GM19455 (cell line): ENCODE data around the gene SLC9C2.
"Not testable (repeated sequence)": the region's sequence is repeated elsewhere in the genome, so short reads cannot be mapped to it uniquely, and the experiment has no call there.

Experiments
- ATAC-seq: cut with Tn5 transposase; IDR thresholded peaks from one replicate; pipeline ENCODE4 v1.9.1; 2021; ENCODE audit not compliant: unreplicated experiment

Gene SLC9C2

DNA sequence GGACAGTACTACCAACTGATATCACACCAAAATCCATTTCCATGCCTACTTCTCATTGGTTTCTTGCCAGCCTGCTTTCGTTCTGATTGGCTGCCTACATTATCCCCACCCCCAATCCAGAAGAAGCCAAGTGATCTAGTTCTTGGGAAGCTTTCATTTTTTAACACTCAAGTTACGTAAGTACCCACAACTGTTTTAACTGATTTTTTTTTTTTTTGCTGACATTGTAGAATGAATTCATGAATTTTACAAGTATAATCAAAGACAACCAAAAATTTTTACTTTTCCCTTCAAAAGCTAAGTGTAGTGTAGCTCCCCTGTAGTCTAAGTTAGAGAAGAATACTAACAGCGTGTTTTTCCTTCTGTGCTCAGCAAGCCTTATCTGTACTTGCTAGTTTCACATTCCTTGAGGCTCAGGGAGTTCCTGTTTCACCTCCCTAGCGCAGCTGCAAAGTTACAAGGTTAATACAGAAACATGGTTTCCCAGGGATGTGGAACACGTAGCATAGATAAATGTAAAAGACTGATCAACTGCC lies at the start of gene SLC9C2:
TSS of gene SLC9C2 (minus strand) at position 17 of the 536 bp plus-strand sequence. CDS start 1,296 bp downstream, outside the sequence.
- no peak for ATAC-seq

GRCh38 chr1:173648880-173649605 lies 46.2 kb upstream of the SLC9C2 start:
- ATAC-seq, result no peak

GRCh38 chr1:173646656-173647055 lies 43.8 kb upstream of the SLC9C2 start:
- no peak for ATAC-seq

DNA sequence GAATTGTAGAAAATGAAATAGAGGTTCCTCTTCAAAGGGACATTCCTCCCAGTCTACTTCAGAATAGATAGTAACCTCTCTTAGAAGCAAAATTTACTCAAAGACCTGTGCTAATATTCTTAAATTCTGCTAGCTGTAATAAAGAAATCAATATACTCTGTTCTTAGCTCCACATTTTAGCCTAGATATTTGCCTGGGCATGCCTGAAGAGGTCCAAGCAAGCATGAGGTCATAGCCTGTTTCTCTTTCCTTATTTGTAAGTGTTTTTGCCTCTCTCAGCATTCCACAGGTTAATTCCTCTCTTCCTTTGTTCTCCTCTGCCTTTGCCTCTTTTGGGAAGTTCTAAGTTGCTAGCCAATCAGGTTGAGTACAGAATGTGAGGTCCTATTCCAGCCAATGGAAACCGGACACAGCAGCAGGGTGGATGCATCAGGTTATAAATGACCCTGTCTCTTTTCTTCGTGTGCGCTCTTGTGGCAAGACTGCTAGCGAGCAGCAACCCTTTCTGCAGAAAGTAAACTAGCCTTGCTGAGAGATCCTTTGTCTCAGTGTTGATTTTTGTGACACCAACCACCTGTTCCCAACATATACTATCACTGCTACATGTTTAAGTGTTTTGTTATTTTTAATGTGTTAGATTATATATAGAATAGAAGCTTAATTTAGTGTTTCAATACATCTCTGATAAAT lies 39.7 kb upstream of the SLC9C2 start:
- not testable (repeated sequence) for ATAC-seq

- ATAC-seq, result no peak
Observed at GRCh38 chr1:173639102-173639501, 36.2 kb upstream of the SLC9C2 start.

GRCh38 chr1:173638043-173639021 lies 35.5 kb upstream of the SLC9C2 start:
- no peak for ATAC-seq

- not testable (repeated sequence) for ATAC-seq
Observed at GRCh38 chr1:173637236-173638042, 34.6 kb upstream of the SLC9C2 start.

DNA sequence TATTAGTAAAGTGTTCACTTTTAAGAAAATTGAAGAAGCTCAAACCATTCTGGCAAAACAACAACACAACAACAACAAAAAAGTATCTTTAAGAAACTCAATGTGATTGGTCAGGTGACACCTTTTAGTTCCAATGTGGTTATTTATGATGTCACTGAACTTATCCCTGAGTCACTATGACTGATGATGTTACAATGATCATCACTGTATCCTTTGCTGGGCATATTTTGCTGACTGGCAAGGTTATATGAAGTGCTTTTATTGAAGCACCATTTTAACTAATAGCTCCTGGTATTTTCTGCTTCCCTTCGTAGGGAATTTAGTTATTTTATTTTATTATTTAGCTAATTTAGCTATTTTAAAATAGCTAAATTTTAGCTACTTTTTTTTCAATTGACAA lies 32.2 kb upstream of the SLC9C2 start, which contains the start of gene TEX50:
TSS of gene TEX50 (plus strand) at position 223 of the 400 bp plus-strand sequence. CDS start 184 bp downstream, outside the sequence.
- ATAC-seq, result no peak

GRCh38 chr1:173628888-173629287 lies 26.0 kb upstream of the SLC9C2 start:
- ATAC-seq, result no peak

GRCh38 chr1:173627269-173627668 lies 24.4 kb upstream of the SLC9C2 start:
- no peak for ATAC-seq

DNA sequence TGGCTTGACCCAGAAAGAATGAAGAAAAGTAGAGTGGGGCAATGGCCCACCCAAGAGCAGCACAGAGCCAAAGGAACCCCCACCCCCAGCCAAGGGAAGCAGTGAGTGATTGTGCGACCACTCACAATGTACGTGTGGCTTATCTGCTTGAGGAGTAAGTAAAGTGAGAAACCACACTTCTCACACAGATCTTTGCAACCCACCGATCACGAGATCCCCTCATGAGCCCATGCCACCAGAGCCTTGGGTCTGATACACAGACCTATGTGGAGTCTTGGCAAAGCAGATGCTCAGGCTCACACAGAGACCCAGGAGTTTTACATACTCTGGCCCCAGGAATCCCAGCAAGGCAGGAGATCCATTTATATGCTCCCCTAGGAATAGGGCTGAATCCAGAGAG lies 14.0 kb upstream of the SLC9C2 start:
- ATAC-seq, result no peak

- not testable (repeated sequence) for ATAC-seq
Observed at GRCh38 chr1:173613086-173613485, 10.2 kb upstream of the SLC9C2 start.

DNA sequence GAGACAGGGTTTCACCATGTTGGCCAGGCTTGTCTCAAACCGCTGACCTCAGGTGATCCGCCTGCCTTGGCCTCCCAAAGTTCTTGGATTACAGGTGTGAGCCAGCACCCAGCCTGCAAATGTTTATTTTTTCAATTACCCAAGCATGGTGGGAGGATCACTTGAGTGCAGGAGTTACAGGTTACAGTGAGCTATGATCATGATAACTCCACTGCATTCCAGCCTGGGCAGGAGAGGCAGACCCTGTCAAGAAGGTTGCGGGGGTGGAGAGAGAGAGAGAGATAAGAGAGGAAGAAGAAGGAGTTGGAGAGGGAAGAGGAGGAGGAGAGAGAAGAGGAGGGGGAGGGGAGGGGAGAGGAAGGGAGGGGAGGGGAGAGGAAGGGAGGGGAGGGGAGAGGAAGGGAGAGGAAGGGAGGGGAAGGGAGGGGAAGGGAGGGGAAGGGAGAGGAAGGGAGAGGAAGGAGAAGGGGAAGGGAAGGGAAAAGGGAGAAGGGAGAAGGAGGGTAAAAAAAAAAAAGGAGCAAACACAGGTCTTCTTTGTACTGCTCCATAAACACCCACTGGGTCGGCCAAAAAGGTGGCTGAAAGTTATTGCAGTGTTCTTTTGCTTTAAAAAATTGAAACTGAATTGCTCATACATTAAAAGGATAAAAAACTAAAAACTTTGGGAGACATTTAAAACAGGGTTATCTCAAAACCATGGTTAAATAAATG lies 5.8 kb upstream of the SLC9C2 start:
- no peak for ATAC-seq

GRCh38 chr1:173601588-173601987 lies 1.3 kb downstream of the SLC9C2 start:
- ATAC-seq, result no peak

DNA sequence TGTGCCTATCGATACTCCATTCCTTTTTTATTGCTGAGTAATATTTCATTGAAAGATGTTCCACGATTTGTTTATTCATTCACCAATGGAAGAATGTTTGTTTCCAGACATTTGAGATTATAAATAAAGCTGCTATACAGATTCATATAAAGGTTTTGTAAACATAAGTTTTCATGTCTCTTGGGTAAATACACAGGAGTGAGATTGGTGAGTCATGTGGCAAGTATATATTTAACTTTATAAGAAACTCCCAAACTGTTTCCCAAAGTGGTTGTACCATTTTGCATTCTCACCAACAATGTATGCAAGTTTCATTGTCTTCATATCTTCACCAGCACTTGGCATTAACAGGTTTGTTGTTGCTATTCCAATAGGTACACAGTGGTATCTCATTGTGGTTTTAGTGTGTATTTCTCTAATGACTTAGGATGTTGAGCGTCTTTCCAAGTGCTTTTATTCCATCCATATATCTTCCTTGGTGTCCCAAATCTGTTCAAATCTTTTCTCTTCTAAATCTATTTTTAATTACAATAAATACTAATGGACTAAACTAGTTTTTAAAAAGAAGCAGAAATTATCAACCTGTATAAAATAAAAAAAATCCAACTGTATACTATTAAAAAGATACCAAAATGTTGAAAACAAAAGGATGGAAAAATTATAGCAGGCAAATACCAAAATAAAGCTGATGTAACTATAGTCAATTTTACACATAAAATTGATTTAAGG lies 6.6 kb downstream of the SLC9C2 start:
- ATAC-seq, result no peak

GRCh38 chr1:173591138-173591537 lies 11.7 kb downstream of the SLC9C2 start:
- not testable (repeated sequence) for ATAC-seq

DNA sequence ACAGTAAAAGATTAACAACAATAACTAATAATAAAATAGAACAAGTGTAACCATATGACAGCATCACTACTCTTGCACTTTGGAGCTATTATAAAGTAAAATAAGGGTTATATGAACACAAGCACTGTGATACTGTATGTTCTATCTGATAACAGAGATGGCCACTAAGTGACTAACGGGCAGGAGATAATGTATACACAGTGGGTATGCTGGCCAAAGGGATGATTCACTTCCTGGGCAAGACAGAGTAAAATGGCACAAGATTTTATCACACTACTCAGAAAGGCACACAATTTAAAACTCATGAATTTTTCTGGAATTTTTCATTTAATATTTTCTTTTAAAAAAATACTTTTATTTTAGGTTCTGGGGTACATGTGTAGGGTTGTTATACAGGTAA lies 12.3 kb downstream of the SLC9C2 start:
- no peak for ATAC-seq

- no peak for ATAC-seq
Observed at GRCh38 chr1:173581383-173582079, 21.3 kb downstream of the SLC9C2 start.
